ENCODE results near the gene PMEL.

The PMEL gene

DNA sequence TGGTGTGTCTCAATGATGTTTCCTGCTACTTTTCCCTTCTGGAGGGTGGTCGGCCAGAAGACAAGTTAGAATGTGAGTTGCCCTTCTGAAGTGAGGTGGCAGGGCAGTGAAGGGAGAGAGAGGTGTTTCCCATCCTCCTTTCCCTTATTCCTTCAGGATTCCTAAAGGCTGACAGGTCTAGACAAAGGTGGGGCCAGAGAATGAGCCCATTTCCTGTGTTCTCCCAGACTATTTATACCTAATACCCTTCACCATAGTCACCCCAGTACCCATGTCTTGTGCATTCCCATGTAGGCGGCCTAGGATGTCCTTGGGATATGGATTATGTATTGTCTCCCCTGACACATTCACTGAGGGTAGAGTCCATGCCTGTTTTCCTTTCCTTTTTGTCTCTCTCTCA is 27.9 kb downstream of the PMEL start:
- DNase-seq, result no peak
- Mint-ChIP-seq H3K4me1 (peaks cover 87% of the 10 kb centered on the region), H3K9me3 (no peaks in the 10 kb centered on the region), H3K4me3 (peak overlapping the region in 1 of 2 donors; percentile 7), H3K27me3 (no peaks in the 10 kb centered on the region), H3K27ac (peak overlapping the region in 1 of 2 donors; percentile 60)
- no peak for ATAC-seq

DNA sequence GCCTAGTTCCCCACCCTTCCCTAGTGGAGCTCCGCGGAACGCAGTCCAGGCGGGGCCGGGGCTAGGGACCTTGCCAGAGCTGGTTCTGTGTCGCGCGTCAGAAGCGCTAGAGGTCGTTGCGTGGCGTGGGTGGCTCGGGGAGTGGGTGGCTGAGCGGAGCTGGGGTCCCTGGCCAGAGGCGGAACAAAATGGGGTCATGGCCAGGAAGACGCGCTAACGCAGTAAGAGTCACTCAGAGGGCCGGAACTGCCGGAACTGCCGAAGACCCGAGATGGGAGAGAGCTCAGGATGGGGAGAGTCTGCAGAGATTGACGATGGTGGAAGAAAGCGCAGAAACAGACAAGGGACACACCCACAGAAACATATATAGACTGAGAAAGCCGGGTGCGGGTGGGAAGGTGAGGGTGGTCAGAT is 30.1 kb downstream of the PMEL start:
- no peaks in the 10 kb centered on the region for H3K27me3 Mint-ChIP-seq
- no peaks in the 10 kb centered on the region for H3K9me3 Mint-ChIP-seq
- H3K27ac Mint-ChIP-seq, result peak overlapping the region; percentile 67 to 84
- peak; percentile 11 for ATAC-seq
- H3K4me1 Mint-ChIP-seq, result peaks cover 71% of the 10 kb centered on the region
- H3K4me3 Mint-ChIP-seq, result peak overlapping the region; percentile 91 to 92
- peak in 1 of 2 donors; percentile 33 for DNase-seq

GRCh38 chr12:55934773-55935172 is 31.1 kb downstream of the PMEL start:
- H3K9me3 Mint-ChIP-seq, result no peaks in the 10 kb centered on the region
- peaks cover 71% of the 10 kb centered on the region for H3K4me1 Mint-ChIP-seq
- DNase-seq, result no peak
- ATAC-seq, result no peak
- no peaks in the 10 kb centered on the region for H3K27me3 Mint-ChIP-seq
- peak overlapping the region; percentile 2 to 23 for H3K27ac Mint-ChIP-seq
- peak overlapping the region; percentile 91 to 92 for H3K4me3 Mint-ChIP-seq

GRCh38 chr12:55933799-55934742 is 31.8 kb downstream of the PMEL start:
- ATAC-seq (no peak), DNase-seq (no peak)
- Mint-ChIP-seq H3K4me1 (peaks cover 71% of the 10 kb centered on the region), H3K4me3 (peak overlapping the region; percentile 91 to 92), H3K27ac (peak overlapping the region in 1 of 2 donors; percentile 46), H3K9me3 (no peaks in the 10 kb centered on the region), H3K27me3 (no peaks in the 10 kb centered on the region)

DNA sequence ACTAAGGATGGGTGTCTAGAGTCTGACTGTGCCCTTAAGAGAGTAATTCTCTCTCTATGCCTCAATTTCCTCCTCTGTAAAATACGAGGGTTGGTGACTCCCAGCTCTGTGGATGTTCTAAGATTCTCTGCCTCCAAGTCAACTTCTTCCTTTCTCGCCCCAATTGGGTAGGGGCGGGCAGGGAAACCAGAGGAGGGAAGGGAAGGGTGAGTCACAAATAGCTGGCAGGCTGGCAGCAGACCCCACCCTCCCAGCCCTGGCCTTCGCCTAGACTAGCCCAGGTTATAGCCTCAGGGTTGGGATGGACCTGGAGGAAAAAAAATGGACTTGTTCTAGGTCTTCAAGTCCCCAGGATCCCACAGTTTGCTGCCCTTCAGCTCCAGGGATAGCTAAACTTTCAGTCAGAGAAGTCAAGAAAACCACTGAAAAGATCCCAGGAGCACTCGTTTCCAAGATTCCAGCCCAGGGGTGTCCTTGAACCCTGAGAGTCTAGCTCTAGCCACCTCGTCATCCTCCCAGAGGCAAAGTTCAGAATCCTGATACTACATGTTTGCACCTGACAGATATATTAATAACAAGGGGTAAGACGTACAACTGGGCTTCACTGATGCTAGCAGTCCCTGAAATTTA is 32.6 kb downstream of the PMEL start:
- no peaks in the 10 kb centered on the region for H3K27me3 Mint-ChIP-seq
- H3K4me3 Mint-ChIP-seq, result peak overlapping the region; percentile 91 to 92
- peaks cover 65% of the 10 kb centered on the region for H3K4me1 Mint-ChIP-seq
- H3K27ac Mint-ChIP-seq, result peak overlapping the region; percentile 46 to 92
- DNase-seq, result no peak
- no peak for ATAC-seq
- no peaks in the 10 kb centered on the region for H3K9me3 Mint-ChIP-seq

DNA sequence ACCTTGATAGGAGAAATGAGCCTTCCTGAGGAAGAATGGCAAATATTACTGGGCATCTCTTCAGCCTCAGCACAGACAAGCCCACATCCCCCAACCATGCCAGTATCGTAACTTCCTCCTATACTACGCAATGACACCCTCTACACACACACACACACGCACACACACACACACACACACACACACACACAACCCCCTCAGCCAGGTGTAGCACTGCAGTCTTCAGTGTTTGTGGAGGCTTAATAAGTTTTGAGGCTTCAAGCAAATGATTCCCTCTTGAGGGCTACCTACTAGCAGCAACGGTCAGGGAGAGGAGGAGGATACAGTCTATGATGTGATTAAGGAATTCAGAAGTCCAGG is 33.3 kb downstream of the PMEL start:
- Mint-ChIP-seq H3K27me3 (no peaks in the 10 kb centered on the region), H3K27ac (peak overlapping the region; percentile 90 to 92), H3K4me3 (peak overlapping the region; percentile 91 to 92), H3K9me3 (no peaks in the 10 kb centered on the region), H3K4me1 (peaks cover 57% of the 10 kb centered on the region)
- peak; percentile 23 for ATAC-seq
- DNase-seq, result peak in 1 of 2 donors; percentile 52

DNA sequence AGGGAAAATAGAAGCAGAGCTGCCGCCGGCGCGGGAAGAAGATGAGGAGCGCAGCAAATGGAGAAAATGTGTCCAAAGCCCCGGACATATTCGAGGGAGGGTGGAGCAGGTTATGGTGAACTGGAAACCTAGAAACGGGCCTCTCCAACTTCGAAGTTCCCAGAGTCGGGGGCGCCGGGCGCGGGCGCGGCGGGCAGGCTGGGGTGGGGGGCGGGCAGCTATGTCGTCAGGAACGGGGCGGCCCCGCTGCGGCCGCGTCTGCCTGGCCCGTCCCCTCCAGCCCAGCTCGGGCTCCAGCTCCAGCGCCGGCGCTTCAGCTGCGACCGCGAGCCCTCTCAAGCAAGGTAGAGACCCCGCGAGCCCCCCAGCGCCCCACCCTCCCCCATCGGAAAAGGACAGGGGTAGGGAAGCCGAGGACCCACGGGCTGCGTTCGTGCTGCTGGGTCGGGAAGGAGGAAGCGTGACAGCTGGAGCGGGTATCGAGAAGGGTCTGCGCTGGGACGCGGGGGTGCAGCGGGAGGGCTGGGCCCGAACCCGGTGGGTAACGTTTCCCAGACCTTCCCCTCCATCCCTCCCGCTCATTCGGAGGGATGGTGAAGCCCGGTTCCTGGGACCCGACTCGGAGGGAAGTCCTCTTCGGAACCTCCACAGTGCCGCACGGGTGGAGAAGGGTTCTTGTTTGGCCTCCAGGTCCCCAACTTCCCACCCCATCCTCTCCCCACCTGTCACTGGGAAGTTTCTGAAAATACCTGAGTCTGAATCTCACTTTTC is 33.9 kb downstream of the PMEL start:
- Mint-ChIP-seq H3K9me3 (no peaks in the 10 kb centered on the region), H3K27me3 (no peaks in the 10 kb centered on the region), H3K4me3 (peak overlapping the region; percentile 91 to 92), H3K4me1 (peaks cover 51% of the 10 kb centered on the region), H3K27ac (peak overlapping the region; percentile 95 to 97)
- DNase-seq (peak in 1 of 2 donors; percentile 27), ATAC-seq (no peak)

DNA sequence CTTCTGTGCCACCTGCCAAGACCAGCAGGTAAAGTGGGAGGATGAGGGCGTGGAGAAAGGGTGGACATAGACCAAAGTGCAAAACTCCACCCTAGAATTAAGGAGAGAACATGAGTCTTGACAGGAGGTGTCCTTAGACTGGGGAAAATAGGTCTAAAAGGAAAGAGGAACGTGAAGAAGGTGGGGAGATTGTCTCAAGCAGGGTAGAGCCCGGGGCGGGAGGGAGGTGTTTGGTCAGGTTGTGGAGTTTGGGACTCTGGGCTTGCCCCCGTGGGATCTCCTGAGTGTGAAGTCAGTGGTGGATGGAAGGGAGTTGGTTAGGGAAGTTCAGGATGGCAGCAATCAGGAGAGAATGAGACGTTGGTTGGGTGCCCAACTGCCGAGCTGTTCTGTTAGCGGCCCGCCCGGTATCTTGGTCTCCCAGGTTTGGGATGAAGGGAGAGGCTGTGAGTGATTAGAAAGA is 34.5 kb downstream of the PMEL start:
- DNase-seq (no peak), ATAC-seq (no peak)
- Mint-ChIP-seq H3K27ac (peak overlapping the region; percentile 95 to 97), H3K27me3 (no peaks in the 10 kb centered on the region), H3K4me1 (peaks cover 45% of the 10 kb centered on the region), H3K9me3 (no peaks in the 10 kb centered on the region), H3K4me3 (peak overlapping the region; percentile 91 to 92)

GRCh38 chr12:55930771-55931316 is 35.0 kb downstream of the PMEL start, which contains the start of gene DGKA:
DGKA (plus strand) TSS chr12:55931162; CDS start chr12:55936504, 5,342 bp downstream.
- ATAC-seq, result peak; percentile 60

DNA sequence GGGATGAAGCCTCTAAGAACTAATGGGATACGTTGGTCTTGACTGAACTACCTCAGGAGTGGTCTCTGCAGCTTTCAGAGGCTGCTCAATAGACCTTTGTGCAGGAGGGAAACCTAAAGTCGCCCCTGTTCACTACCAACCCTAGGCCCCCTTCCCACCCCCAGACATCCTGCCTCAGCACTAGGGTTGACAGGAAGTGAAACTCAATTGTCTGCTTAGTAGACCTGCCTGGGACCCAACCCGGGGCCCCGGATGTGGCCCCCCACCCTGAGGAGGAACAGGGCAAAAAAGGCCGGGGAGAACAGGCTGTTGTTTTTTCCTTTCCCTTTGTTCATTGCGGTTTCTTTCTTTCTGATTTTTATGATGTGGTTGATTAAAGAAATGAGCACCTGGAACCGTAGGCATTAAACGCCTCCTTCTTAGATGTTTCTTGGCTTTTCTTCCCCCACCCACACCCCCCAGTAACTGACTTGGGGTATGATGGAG is 36.5 kb downstream of the PMEL start:
- ATAC-seq (peak; percentile 72), DNase-seq (peak; percentile 88 to 93)
- H3K4me3 Mint-ChIP-seq, result peak overlapping the region; percentile 91 to 92
- H3K27ac Mint-ChIP-seq, result peak overlapping the region; percentile 96 to 99
- peaks cover 40% of the 10 kb centered on the region for H3K4me1 Mint-ChIP-seq
- H3K9me3 Mint-ChIP-seq, result no peaks in the 10 kb centered on the region
- H3K27me3 Mint-ChIP-seq, result no peaks in the 10 kb centered on the region

More at GRCh38 chr12:55930771-55931316, 35.0 kb downstream of the PMEL start, which contains the start of gene DGKA:
- Mint-ChIP-seq H3K4me3 (peak within 1 kb of the TSS; percentile 91 to 92), H3K4me1 (peaks cover 40% of the 10 kb centered on the region), H3K9me3 (no peaks in the 10 kb centered on the region), H3K27ac (peak within 1 kb of the TSS; percentile 96 to 99), H3K27me3 (no peaks in the 10 kb centered on the region)
- DNase-seq, result peak; percentile 76 to 87

DNA sequence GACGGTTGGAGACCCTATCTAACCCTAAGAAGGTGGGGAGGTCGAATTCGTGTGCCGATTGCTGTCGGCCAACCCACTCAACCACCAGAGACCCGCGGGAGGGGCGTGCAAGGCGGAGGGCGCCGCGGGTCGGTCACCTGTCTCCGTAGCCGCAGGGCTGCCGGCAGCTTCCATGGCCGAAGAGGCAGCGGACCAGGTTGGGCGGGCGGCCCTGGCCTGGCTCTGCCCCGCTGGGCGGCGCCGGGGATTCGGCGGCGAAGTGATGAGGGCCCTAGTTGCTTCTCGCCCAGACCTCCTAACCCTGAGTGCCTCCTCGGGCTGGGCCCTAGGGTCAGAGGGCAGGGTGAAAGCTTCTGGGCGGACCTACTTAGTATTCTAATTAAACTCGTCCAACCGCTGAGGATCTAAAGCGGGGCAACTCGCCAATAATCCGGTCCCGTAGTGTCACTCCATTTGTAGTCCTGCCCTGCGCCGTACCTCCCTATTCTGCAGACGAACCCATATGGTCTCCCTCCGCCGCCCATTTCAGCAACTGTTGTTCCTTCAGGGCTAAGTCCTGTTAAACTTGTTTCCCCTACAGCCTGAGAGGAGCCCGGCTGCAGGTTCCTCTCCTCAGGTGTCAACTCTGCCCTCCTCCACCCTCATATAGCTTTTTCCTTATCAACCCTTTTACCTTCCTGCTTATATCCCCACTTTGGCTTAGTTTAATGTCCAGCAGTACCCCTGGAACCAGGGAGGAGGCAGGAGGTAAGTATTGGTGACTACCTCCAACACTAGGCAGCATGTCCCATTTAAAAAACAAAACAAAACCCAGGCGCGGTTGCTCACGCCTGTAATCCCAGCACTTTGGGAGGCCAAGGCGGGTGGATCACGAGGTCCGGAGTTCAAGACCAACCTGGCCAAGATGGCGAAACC is 38.0 kb downstream of the PMEL start, which contains the start of gene PYM1:
Gene PYM1 (minus strand): TSS at position 307 of the 915 bp plus-strand sequence. CDS start 133 bp downstream, at position 174.
- DNase-seq, result peak; percentile 75 to 85
- peaks cover 40% of the 10 kb centered on the region for H3K4me1 Mint-ChIP-seq
- H3K4me3 Mint-ChIP-seq, result peak within 1 kb of the TSS; percentile 91 to 92

GRCh38 chr12:55926738-55927587 is 38.9 kb downstream of the PMEL start:
- Mint-ChIP-seq H3K4me1 (peaks cover 48% of the 10 kb centered on the region), H3K4me3 (peak overlapping the region; percentile 91 to 92), H3K27me3 (no peaks in the 10 kb centered on the region), H3K27ac (peak overlapping the region; percentile 97 to 99), H3K9me3 (no peaks in the 10 kb centered on the region)
- ATAC-seq, result peak; percentile 58
- peak; percentile 89 to 94 for DNase-seq

More for the DNA sequence above, 38.0 kb downstream of the PMEL start, which contains the start of gene PYM1:
- Mint-ChIP-seq H3K27ac (peak within 1 kb of the TSS; percentile 97 to 99), H3K27me3 (no peaks in the 10 kb centered on the region), H3K9me3 (no peaks in the 10 kb centered on the region)
- peak; percentile 54 for ATAC-seq
